ENCODE data around the gene RNASE13. TPM values are rescaled to one million over a fixed set of nuclear protein-coding genes. Genes with fewer than 3 reads are reported as not detected.
A peak's percentile ranks its signal among the peaks of the same experiment; 100 is the strongest.
"Not testable (repeated sequence)": the region's sequence is repeated elsewhere in the genome, so short reads cannot be mapped to it uniquely, and the experiment has no call there.

RNASE13 gene
- total RNA-seq, 2 donors from 2014 or later = not detected

DNA sequence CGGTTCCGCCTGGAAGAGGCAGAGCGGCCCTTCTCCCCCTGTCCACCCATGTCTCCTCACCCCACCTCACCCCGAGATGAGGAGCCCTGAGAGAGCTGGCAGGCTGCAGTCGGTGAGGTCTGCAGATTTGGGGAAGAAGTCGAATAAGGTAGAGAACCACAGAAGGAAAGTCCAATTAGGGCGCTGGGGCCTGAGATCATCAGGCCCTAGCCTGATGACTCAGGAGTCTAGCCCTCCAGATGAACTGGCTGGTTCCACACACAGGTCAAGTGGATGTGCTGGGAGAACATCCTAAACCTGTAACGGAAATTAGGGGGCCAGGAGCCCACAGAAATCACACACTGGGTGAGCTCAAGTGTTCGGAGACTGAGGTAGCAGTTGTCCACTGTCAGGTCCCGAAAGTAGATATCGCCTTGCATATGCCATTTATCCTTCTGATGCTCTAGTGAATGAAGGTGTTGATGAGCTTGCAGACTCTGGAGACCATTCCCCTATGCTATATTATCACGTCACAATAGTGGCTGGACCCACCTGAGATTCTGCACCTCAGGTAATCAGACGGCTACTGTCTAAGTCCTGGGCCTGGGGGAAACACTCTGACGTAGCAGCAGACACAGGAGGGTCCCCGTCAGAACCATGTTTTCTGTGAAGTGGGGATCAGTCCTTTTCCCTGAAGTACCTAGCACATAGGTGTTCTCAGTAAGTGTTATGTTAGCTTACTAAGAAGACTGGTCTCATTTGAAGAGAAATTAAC, 45.7 kb downstream of the RNASE13 start:
- DNase-seq (ENCODE audit: low spot score in 2 of 2) (no peak), ATAC-seq (no peak)
- peak overlapping the region in 1 of 2 donors; percentile 95 for H3K27ac Mint-ChIP-seq

DNA sequence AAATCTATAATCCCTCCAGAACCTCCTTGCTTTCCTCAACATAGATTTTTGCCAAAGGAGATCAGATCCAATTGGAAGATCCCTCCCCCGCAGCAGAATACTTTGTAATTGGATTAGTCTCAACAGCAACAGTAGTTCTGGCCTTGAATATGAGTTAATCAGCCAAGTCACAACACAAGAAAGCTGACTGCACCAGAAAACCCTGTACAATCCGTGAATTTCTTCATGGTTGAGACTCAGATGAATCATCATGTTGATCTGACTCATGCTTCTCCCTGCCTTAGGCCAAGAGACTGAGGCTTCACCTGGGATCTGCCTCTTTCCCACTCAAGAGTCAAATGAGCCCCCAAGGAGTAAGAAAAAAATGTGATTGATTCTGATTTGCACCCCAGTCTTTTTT, 47.8 kb downstream of the RNASE13 start:
- H3K27ac Mint-ChIP-seq = no peak overlapping the region
- H3K36me3 Mint-ChIP-seq = peaks cover 10 to 11% of the 10 kb centered on the region in 2 donors
- no peaks in the 10 kb centered on the region for H3K9me3 Mint-ChIP-seq
- DNase-seq (ENCODE audit: low spot score in 2 of 2) = no peak
- no peak for ATAC-seq

More for the DNA sequence above, 45.7 kb downstream of the RNASE13 start:
- no peaks in the 10 kb centered on the region for H3K9me3 Mint-ChIP-seq
- peaks cover 13 to 28% of the 10 kb centered on the region in 2 donors for H3K36me3 Mint-ChIP-seq

DNA sequence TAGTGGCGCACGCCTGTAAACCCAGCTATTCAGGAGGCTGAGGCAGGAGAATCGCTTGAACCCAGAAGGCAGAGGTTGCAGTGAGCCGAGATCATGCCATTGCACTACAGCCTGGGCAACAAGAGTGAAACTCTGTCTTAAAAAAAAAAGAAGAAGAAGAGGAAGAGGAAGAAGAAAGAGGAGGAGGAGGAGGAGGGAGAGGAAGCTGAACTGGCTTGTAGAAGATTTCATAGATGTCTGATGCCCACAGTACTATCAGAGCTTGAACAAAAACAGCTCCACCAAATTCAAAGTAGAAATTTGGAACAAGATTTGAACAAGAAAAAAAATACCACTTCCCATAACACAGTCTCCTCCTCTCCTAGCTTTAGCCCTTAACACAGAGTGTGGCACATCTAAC, 49.0 kb downstream of the RNASE13 start:
- not testable (repeated sequence) for H3K27ac Mint-ChIP-seq, H3K36me3 Mint-ChIP-seq

More for the DNA sequence above, 49.0 kb downstream of the RNASE13 start:
- ATAC-seq; DNase-seq (ENCODE audit: low spot score in 2 of 2); H3K9me3 Mint-ChIP-seq: not testable (repeated sequence)

Other genes with a start within 250 kb of the RNASE13 start
- not detected for gene RNASE1, start 232.0 kb downstream of the RNASE13 start, total RNA-seq
- gene RNASE3, start 143.4 kb downstream of the RNASE13 start, total RNA-seq = not detected
- not detected for gene RNASE2, start 79.3 kb downstream of the RNASE13 start, total RNA-seq
- gene METTL17, start 44.8 kb downstream of the RNASE13 start, total RNA-seq = 100 to 1,000 TPM; 105 to 142 TPM
- under 1 TPM in 1 of 2 donors, not detected in 1; 0.27 TPM for gene SLC39A2, start 35.5 kb downstream of the RNASE13 start, total RNA-seq
- 1 to 10 TPM; 7.6 to 7.8 TPM for gene NDRG2, start 9.7 kb downstream of the RNASE13 start, total RNA-seq
- not detected for gene TPPP2, start 4.6 kb downstream of the RNASE13 start, total RNA-seq
- not detected for gene RNASE7, start 7.6 kb upstream of the RNASE13 start, total RNA-seq
- gene RNASE8, start 23.0 kb upstream of the RNASE13 start, total RNA-seq = not detected
- gene ARHGEF40, start 35.5 kb upstream of the RNASE13 start, total RNA-seq = under 1 TPM in 1 of 2 donors, not detected in 1; 0.23 TPM
- 10 to 100 TPM; 10.0 to 21.9 TPM for gene ZNF219, start 63.8 kb upstream of the RNASE13 start, total RNA-seq
- under 1 TPM in 1 of 2 donors, not detected in 1; 0.25 TPM for gene TMEM253, start 66.3 kb upstream of the RNASE13 start, total RNA-seq
- not detected for gene OR5AU1, start 121.3 kb upstream of the RNASE13 start, total RNA-seq
- gene HNRNPC, start 234.6 kb upstream of the RNASE13 start, total RNA-seq = 1,000 to 10,000 TPM in 1 of 2 donors, 100 to 1,000 TPM in 1; 948 to 1,048 TPM
- not detected for gene RPGRIP1, start 245.3 kb upstream of the RNASE13 start, total RNA-seq

Measured in activated naive CD4-positive, alpha-beta T cell treated with anti-CD3 and anti-CD28 coated beads, Interleukin-2, amount 50 U/mL, for 72 hours (primary cell).